ENCODE measurements around the gene SF1. TPM values are rescaled to one million over a fixed set of nuclear protein-coding genes. Genes with fewer than 3 reads are reported as not detected.
A peak's percentile ranks its signal among the peaks of the same experiment; 100 is the strongest.

The SF1 gene
- total RNA-seq, 1 experiment from 2014 or later, result 72.2 TPM

DNA sequence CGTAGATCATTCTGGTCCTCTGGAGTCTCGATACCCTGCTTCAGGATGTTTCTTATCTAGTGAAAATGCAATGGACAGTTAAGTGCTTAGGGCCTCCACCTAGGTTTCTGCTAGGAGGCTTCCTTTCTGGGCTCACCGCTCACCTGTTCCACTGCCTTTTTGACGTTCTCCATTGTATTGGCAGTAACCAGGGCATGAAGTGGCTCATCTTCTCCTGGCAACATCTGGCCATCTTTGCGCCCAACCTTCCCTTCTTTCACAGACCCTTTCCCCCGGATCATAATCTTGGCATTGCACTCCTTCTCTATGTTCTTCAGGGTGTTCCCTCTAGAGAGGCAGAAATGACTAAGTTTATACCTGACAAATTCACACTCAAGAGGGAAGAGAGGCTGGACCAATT is 9.1 kb downstream of the SF1 start:
- no peaks in the 10 kb centered on the region for H3K27me3 ChIP-seq
- no peaks in the 10 kb centered on the region for H3K9me3 ChIP-seq
- H3K4me3 ChIP-seq, result no peak overlapping the region
- no peak for DNase-seq
- peaks cover 92% of the 10 kb centered on the region for H3K36me3 ChIP-seq

DNA sequence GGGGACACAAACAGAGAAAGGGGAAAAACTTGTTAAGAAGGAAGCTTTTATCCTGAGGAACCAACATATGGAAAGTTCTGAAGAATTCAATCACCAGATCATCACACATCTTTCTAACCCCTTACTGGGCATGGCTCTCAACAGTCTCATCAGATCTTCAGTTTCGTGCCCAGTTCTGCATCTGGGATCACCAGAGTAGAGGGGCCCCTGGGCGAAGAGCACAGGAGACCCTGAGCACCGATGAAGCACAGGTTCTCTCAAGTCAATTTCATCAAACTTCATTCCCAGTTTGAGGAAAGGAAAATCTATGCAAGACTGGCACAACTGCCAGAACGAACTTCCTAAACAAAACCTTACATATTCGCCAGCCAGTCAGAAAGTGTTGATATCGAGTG is 10.0 kb downstream of the SF1 start:
- no peak for DNase-seq
- no peaks in the 10 kb centered on the region for H3K27me3 ChIP-seq
- peaks cover 92% of the 10 kb centered on the region for H3K36me3 ChIP-seq
- no peaks in the 10 kb centered on the region for H3K9me3 ChIP-seq
- no peak overlapping the region for H3K4me3 ChIP-seq

DNA sequence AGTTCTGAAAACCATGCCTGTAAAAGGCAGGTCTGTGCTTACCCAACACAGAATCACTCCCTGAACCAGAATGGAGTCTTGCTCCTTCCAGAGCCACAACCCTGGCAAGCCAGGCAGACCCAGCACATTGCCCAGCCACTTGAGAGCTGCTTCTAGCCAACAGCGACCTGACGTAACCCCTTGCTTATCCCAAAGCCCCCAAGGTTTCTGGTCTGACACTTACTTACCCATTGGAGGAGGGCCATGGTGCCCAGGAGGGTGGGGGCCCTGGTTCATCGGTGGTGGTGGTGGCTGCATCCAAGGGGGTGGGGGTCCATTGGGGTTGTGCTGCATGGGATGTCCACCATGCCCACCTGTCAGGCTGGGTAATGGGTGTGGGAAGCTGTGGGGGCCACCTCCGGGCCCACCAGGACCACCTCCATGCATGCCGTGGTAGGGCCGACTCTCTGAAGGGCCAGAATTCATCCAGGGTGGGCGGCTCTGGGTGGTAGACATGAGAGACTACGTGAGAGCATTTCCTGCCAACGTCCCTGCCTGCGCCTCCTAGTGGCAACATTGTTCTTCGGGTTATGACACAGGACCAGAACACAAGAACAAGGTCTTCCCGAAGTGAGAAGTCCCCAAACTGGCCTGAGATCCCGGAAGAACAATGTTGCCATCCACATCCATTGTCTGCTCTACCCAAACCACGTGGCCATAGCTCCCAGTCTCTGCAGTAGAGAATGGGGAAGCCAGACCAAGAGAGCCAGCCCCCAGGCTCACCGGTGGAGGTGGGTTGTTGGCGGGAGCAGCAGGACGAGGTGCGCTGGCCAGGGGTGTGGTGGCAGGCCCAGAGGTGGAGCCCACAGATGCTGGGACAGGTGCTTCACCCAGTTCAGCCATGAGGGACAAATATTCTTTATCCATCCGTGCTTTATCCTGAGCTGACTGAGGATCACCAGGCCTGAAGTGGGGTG is 10.7 kb downstream of the SF1 start:
- peaks cover 92% of the 10 kb centered on the region for H3K36me3 ChIP-seq
- no peak overlapping the region for H3K4me3 ChIP-seq
- no peaks in the 10 kb centered on the region for H3K27me3 ChIP-seq
- H3K9me3 ChIP-seq, result no peaks in the 10 kb centered on the region
- peak; percentile 50 for DNase-seq

DNA sequence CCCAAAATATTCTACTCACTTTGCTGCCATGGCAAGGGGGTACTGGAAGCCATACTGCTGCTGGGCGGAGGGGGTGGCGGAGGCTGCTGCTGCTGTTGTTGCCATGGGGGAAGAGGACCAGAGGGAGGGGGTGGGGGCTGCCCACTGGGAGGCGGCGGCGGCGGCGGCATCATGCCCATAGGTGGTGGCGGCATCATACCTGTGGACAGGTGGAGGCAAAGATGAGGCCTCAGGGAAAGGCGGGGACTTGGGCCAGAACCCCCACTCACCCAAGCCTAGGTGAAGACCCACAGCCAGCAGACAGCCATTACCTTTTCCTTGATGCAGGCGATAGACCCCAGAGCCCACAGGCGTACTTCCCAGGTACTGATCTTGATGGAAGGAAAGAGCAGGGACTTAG is 11.5 kb downstream of the SF1 start:
- peaks cover 90% of the 10 kb centered on the region for H3K36me3 ChIP-seq
- DNase-seq, result no peak

DNA sequence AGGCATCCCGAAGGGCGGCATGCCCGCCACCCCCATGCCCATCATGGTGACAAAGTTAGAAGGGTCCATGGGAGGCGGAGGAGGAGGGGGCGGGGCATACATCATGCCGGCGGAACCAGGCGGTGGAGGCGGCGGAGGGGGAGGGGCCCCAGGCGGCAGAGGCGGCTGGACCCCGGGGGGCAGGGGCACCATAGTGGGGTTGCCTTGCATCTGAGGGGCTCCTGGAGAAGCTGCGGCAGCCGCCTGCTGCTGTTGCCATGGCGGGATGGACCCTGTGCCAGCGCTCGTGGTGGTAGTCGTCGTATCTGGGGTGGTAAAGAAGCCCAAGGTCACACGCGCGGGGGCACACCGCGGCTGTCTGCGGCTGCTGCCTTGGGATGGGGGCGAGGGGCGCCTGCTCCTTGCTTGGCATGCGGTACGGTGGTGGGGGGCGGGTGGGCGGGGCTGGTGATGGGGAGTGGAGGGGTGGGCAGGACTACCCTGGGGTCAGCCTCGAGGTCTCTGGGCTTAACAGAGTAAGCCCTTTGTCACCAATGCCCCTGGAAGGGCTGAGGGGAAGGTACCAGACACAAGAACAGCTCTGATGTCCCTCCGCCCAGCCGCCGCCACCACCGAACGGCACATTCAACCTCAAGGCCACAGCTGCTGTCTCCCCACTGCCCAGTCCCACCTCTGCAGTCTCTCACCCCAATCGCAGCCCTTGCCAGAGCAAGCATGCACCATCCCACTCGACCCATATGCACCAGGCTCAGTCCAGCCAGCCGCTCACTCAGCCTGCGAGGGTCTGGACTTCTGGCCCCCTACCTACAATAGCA is 12.3 kb downstream of the SF1 start:
- no peak overlapping the region for H3K4me3 ChIP-seq
- H3K9me3 ChIP-seq, result no peaks in the 10 kb centered on the region
- no peaks in the 10 kb centered on the region for H3K27me3 ChIP-seq
- peaks cover 82% of the 10 kb centered on the region for H3K36me3 ChIP-seq
- DNase-seq, result no peak

More for the DNA sequence above, 11.5 kb downstream of the SF1 start:
- H3K9me3 ChIP-seq, result no peaks in the 10 kb centered on the region
- H3K4me3 ChIP-seq, result no peak overlapping the region
- H3K27me3 ChIP-seq, result no peaks in the 10 kb centered on the region

DNA sequence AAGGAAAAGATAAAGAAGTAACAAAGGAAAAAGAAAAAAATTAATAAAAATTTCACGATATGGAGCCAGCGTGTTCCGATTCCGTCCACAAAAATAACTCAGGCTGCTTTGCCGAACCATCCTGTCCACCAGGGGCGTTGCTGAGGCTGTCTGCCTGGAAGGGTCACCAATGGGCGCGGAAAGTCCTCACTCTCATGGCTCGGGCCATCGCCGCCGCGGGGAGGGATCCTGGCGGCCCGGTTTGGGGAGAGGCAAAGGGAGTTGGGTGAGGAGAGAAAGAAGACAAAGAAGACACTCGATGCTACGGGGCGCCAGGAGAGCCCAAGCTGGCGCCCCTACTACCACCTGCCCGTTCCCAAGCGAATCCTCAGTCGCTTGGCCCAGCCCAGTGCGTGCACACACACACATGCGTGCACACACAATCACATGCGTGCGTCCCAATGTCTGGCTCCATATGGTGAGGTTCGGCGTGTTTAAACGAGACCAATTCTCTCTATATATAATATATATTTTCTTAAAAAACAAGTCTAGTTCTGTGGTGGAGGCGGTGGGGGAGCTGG is 13.0 kb downstream of the SF1 start:
- no peaks in the 10 kb centered on the region for H3K9me3 ChIP-seq
- peaks cover 75% of the 10 kb centered on the region for H3K36me3 ChIP-seq
- no peak overlapping the region for H3K4me3 ChIP-seq
- no peaks in the 10 kb centered on the region for H3K27me3 ChIP-seq
- DNase-seq, result no peak

DNA sequence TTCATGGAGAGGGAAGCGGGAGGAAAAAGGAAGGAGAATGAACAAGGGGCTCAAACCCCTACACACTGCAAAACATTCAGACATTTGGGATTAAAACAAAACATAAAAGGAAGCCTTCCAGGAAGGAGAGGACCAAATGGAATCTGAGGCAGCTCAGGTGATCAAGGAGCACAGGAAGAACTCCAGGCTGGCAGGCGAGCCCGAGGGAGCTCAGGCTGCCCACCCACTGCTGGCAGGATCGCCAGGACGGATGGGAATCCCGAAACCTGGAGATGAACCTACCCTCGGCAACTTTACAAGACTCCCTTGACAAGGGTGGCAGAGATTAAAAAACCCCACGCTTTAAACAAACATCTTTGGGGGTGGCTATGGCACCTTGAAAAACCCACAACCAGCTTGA is 13.6 kb downstream of the SF1 start:
- Histone ChIP-seq H3K27me3 (no peaks in the 10 kb centered on the region), H3K9me3 (no peaks in the 10 kb centered on the region), H3K36me3 (peaks cover 69% of the 10 kb centered on the region), H3K4me3 (no peak overlapping the region)
- DNase-seq, result no peak

DNA sequence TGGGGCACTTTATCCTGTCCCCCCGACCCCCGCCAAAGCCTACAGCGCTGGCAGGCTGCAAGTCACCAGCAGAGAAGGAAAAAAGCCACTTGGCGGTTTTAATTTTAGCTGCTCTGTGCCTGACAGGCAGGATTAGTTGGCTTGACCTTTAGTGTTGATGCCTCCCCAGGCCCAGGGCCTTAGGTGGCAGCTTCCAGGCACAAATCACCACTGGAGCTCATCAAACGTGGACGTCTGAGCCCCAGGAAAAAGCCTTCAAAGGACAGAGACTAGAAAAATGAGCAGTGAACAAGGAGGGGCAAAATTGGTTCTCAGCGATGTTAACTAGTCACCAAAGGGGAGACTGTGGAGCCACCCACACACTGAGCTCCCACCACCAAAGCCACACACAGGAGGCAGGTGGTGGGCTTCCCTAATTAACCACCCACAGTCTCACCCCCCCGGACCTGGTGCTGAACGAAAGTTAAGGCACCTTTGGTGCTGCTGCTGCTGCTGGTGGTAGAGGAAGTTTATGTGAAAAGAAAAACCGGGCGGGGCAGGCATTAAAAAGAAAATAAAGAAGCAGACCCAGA is 14.2 kb downstream of the SF1 start:
- Histone ChIP-seq H3K9me3 (no peaks in the 10 kb centered on the region), H3K36me3 (peaks cover 62% of the 10 kb centered on the region), H3K27me3 (no peaks in the 10 kb centered on the region), H3K4me3 (no peak overlapping the region)
- DNase-seq, result no peak

DNA sequence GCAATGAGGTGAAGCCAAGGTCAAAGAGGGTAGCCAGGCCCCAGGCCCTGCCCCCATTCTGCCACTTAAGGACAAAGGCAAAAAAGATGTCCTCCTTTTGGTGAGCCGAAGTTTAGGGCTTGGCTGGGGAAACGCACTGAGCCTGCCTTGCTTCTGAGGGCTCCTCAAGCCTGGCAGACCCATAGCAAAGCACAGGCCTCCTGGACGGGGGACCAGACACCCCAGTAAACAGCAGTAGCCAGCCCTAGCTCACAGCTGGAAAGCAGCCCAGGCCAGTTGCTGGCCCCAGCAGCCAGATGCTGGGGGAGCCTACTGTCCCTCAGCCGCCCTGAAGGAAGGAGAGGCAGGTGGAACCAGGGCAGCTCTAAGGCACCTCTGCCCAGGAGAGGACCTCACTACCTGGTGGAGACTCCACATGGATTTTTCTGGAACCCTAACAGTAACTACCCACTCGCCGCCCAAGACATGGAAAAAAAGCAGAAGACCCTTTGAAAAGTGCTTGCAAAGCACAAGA is 14.8 kb downstream of the SF1 start:
- Histone ChIP-seq H3K36me3 (peaks cover 57% of the 10 kb centered on the region), H3K9me3 (no peaks in the 10 kb centered on the region), H3K4me3 (no peak overlapping the region), H3K27me3 (no peaks in the 10 kb centered on the region)
- no peak for DNase-seq

DNA sequence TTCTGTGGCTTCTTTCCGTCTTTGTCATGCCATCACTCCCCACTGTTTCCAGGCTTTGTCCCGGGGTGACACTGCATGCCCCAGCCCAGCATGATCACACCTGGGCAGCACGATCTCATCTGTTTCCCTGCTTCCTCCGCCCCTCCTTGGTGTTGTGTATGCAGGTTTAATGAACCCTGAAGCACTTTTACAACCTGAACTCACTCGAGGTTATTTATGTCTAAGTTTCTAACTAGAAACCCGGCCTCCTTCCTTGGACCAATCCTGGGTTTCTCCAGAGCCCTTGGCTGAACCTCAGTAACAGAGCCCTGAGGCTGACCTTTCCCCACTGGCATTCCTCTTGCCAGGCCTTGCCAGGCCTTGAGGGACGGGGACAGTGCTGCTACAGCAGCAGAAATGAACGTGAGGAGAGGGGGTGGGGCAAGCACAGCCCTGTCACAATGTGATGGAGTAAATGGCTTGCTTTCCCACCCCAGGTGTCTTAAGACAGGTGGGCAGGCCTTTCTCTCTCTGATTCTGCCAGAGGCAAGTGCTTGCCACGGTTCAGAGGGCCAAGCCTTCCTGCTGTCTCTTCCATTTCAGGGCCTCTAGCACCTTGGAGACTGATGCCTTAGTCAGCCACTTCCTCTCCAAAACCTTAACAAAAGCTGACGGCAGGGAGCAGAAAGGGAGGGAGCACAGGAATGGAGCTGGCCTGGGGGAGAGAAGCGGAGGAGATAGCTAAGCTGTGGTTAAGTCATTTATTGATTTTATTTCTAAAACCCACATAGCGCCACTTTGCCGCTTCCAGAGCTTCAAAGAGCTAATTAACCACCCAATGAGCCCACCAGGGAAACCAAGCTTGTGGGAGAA is 15.4 kb downstream of the SF1 start:
- peak; percentile 33 for DNase-seq
- no peaks in the 10 kb centered on the region for H3K27me3 ChIP-seq
- H3K36me3 ChIP-seq, result peaks cover 50% of the 10 kb centered on the region
- no peaks in the 10 kb centered on the region for H3K9me3 ChIP-seq
- H3K4me3 ChIP-seq, result no peak overlapping the region

DNA sequence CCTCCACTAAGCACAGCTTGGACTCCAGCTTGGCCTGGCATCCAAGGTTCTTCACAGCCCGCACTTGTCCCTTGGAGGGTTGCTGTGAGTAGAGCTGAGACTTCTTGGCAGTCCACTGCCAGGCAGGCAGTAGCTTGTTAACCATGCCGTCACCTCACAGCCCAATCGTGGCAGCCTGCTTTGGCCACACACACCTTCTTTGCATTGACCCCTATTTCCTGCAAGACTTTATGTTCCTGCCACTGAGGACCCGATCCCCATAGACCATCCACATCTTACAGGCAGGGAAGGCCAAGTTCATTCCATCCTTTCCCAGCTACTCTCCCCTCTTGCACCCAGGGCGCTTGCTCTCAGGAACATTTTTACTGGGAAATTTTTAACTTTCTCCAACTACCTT is 16.1 kb downstream of the SF1 start:
- no peaks in the 10 kb centered on the region for H3K9me3 ChIP-seq

DNA sequence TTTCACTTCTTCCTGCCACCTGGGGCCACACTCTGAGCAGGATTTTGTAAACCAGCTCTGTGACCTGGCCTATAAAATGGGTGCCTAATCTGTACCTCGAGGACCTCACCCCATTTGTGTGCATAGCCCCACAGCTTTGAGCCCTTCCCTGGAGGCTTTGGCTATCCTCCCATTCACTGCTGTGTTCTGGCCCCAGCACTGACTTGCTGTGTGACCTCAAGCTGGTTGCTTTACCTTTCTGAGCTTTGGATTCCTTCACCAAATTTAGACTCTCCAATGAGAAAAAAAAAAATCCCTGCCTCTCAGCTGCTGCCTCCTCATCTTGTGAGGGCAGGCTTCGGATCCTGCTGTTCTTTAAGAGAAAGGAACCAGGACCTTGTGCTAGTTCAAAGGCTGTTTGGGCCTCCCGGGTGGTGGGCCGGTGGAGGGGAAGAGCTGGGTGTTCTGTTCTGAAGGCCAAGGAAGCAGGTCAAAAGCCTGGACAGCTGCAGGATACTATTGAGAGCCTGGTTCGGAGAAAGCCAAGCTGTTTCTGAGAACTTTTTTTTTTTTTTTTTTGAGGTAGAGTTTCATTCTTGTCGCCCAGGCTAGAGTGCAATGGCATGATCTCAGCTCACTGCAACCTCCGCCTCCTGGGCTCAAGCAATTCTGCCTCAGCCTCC is 17.5 kb downstream of the SF1 start:
- no peak for DNase-seq
- no peaks in the 10 kb centered on the region for H3K27me3 ChIP-seq
- H3K4me3 ChIP-seq, result no peak overlapping the region
- peaks cover 36% of the 10 kb centered on the region for H3K36me3 ChIP-seq
- H3K9me3 ChIP-seq, result no peaks in the 10 kb centered on the region

More for the DNA sequence above, 16.1 kb downstream of the SF1 start:
- DNase-seq, result no peak
- Histone ChIP-seq H3K36me3 (peaks cover 44% of the 10 kb centered on the region), H3K27me3 (no peaks in the 10 kb centered on the region), H3K4me3 (no peak overlapping the region)

DNA sequence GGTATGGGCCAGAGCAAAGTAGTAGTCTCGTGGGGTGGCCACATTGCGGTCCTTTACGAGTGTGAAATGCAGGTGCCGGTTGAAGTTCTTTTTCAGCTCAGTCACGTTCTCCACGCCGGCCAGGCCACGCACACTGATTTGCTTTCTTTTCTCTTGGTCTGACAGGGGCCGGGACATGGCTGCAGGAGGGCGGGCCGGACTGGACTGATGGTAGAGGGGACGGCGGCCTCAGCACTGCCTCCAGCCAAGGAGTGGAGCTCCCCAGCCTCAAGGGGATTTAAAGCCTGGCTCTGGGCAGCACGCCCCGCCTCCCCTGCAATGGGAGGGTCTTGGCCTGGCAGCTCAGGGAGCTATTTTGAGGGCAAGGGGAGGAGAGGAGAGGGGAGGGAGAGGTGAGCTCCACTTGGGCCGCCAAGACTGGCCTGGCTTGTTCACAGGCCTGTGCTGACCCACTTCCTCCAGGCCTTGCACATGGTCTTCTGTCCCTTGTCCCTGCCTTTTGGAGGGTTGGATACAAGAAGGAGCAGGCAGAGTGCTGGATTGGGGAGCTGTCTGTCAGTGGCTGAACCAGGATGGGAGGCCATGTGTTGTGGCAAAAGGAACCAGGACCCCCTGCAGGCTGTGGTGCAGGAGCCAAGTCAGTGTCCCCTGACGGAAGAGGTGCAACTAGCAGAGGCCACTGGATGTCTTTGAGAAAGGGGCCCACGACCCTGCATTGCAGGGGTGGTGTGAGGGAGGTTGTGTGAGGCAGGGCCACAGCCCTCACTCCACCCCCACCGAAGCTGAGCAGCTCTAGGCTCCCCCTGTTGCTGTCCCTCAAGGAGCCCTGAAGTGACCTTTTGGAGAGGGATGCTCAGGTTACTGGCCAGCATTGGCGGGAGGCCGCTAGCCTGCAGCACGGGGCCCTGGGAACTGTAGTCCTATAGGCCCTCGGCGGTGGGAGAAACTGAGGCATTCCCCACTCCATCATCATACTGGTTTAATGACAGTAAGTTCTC is 18.3 kb downstream of the SF1 start, which contains the start of gene PYGM:
Gene PYGM, minus strand, starts transcription at position 253 of the 998 bp plus-strand sequence. Its CDS starts 76 bp downstream, at position 177.
- Histone ChIP-seq H3K27me3 (no peaks in the 10 kb centered on the region), H3K4me3 (no peak within 1 kb of the TSS), H3K9me3 (no peaks in the 10 kb centered on the region), H3K36me3 (peaks cover 29% of the 10 kb centered on the region)
- DNase-seq, result no peak

DNA sequence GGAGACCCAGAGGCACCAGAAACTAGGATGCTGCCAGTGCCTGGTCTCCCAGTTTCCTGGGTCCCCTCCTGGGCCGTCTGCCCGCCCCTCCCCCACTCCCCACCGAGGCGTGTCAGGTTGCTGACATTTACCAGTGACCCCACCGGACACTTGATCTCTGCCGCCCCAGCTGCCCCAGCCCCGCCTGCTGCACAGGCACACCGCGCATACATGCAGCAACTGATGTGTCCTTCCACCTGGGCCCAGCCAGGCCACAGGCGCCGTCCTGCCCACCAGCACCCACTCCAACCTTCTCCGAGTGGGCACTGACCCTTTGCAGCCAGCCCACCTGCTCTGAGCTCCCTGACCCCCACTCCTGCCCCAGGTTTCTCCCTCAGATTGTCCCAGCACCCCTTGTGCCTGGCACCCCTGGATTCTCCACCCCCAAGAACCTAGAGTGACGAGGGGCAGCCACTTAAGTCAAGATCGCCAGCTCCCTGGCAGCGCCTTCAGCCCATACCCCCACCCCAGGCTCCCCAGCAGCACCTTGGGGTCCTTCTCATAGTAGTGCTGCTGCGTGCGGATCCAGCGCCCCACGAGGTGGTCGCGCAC is 19.1 kb downstream of the SF1 start:
- Histone ChIP-seq H3K9me3 (no peaks in the 10 kb centered on the region), H3K4me3 (no peak overlapping the region), H3K27me3 (no peaks in the 10 kb centered on the region), H3K36me3 (peaks cover 21% of the 10 kb centered on the region)
- DNase-seq, result no peak

All from MG63 (cell line).